ENCODE measurements around the gene COMP. TPM values are rescaled to one million over a fixed set of nuclear protein-coding genes. Genes with fewer than 3 reads are reported as not detected.

COMP gene
- polyA plus RNA-seq, 6 donors from 2014 or later: 0.36 TPM; not detected in 5

- Mint-ChIP-seq H3K27ac (no peak overlapping the region), H3K27me3 (peaks cover 12 to 21% (median 21%) of the 10 kb centered on the region in 3 donors), H3K4me1 (no peaks in the 10 kb centered on the region), H3K4me3 (no peak overlapping the region), H3K36me3 (no peaks in the 10 kb centered on the region), H3K9me3 (peaks cover 0 to 1% (median 0%) of the 10 kb centered on the region in 7 donors)
- DNase-seq (no peak), ATAC-seq (ENCODE audit: low read depth in 2 of 2) (no peak)
Observed at GRCh38 chr19:18799389-18799970, 8.4 kb upstream of the COMP start.

GRCh38 chr19:18798384-18799352, 7.6 kb upstream of the COMP start:
- no peak for ATAC-seq (ENCODE audit: low read depth in 2 of 2)
- peaks cover 0 to 1% (median 0%) of the 10 kb centered on the region in 7 donors for H3K9me3 Mint-ChIP-seq
- peaks cover 12 to 25% (median 22%) of the 10 kb centered on the region in 3 donors for H3K27me3 Mint-ChIP-seq
- H3K27ac Mint-ChIP-seq: no peak overlapping the region
- H3K4me1 Mint-ChIP-seq: no peaks in the 10 kb centered on the region
- no peak overlapping the region for H3K4me3 Mint-ChIP-seq
- H3K36me3 Mint-ChIP-seq: no peaks in the 10 kb centered on the region
- DNase-seq: no peak

- no peak overlapping the region for H3K4me3 Mint-ChIP-seq
- DNase-seq: no peak
- ATAC-seq (ENCODE audit: low read depth in 2 of 2): no peak
- H3K9me3 Mint-ChIP-seq: peaks cover 0 to 8% (median 0%) of the 10 kb centered on the region in 7 donors
- no peaks in the 10 kb centered on the region for H3K36me3 Mint-ChIP-seq
- H3K4me1 Mint-ChIP-seq: no peaks in the 10 kb centered on the region
- H3K27me3 Mint-ChIP-seq: peaks cover 23 to 30% (median 29%) of the 10 kb centered on the region in 3 donors
- H3K27ac Mint-ChIP-seq: peak overlapping the region in 1 of 6 donors; percentile 76
Observed at GRCh38 chr19:18796239-18796638, 5.1 kb upstream of the COMP start.

GRCh38 chr19:18795540-18795939, 4.4 kb upstream of the COMP start:
- Mint-ChIP-seq H3K4me3 (no peak overlapping the region), H3K4me1 (peaks cover 5 to 6% (median 5%) of the 10 kb centered on the region in 3 donors), H3K36me3 (peaks cover 0 to 2% of the 10 kb centered on the region in 2 donors), H3K9me3 (peaks cover 0 to 8% (median 0%) of the 10 kb centered on the region in 7 donors), H3K27me3 (peaks cover 24 to 37% (median 32%) of the 10 kb centered on the region in 3 donors), H3K27ac (no peak overlapping the region)
- no peak for DNase-seq
- ATAC-seq (ENCODE audit: low read depth in 2 of 2): peak; percentile 23

- Mint-ChIP-seq H3K4me1 (peaks cover 11 to 15% (median 13%) of the 10 kb centered on the region in 3 donors), H3K27me3 (peaks cover 30 to 46% (median 41%) of the 10 kb centered on the region in 3 donors), H3K9me3 (peaks cover 0 to 8% (median 0%) of the 10 kb centered on the region in 7 donors), H3K27ac (no peak overlapping the region), H3K36me3 (peaks cover 0 to 9% of the 10 kb centered on the region in 2 donors), H3K4me3 (no peak overlapping the region)
- ATAC-seq (ENCODE audit: low read depth in 2 of 2) (no peak), DNase-seq (no peak)
Observed at GRCh38 chr19:18794692-18795091, 3.6 kb upstream of the COMP start.

GRCh38 chr19:18794029-18794313, 2.9 kb upstream of the COMP start:
- H3K4me1 Mint-ChIP-seq: peaks cover 18 to 22% (median 20%) of the 10 kb centered on the region in 3 donors
- ATAC-seq (ENCODE audit: low read depth in 2 of 2) (no peak), DNase-seq (no peak)
- H3K4me3 Mint-ChIP-seq: no peak overlapping the region
- H3K27ac Mint-ChIP-seq: no peak overlapping the region
- peaks cover 0 to 8% (median 0%) of the 10 kb centered on the region in 7 donors for H3K9me3 Mint-ChIP-seq
- peaks cover 0 to 9% of the 10 kb centered on the region in 2 donors for H3K36me3 Mint-ChIP-seq
- H3K27me3 Mint-ChIP-seq: peaks cover 34 to 53% (median 48%) of the 10 kb centered on the region in 3 donors

GRCh38 chr19:18793144-18794028, 2.3 kb upstream of the COMP start:
- Mint-ChIP-seq H3K36me3 (peaks cover 0 to 9% of the 10 kb centered on the region in 2 donors), H3K27ac (peak overlapping the region in 2 of 6 donors; percentile 35 to 49), H3K4me1 (peaks cover 21 to 27% (median 24%) of the 10 kb centered on the region in 3 donors), H3K4me3 (peak overlapping the region in 1 of 8 donors; percentile 18), H3K9me3 (peaks cover 0 to 8% (median 0%) of the 10 kb centered on the region in 7 donors), H3K27me3 (peaks cover 34 to 58% (median 54%) of the 10 kb centered on the region in 3 donors)
- DNase-seq (no peak), ATAC-seq (ENCODE audit: low read depth in 2 of 2) (no peak)

- Mint-ChIP-seq H3K9me3 (peaks cover 0 to 8% (median 0%) of the 10 kb centered on the region in 7 donors), H3K27me3 (peaks cover 36 to 64% (median 58%) of the 10 kb centered on the region in 3 donors), H3K4me1 (peaks cover 25 to 32% (median 25%) of the 10 kb centered on the region in 3 donors), H3K36me3 (peaks cover 0 to 9% of the 10 kb centered on the region in 2 donors), H3K4me3 (peak overlapping the region in 1 of 8 donors; percentile 64), H3K27ac (peak overlapping the region in 1 of 6 donors; percentile 49)
- DNase-seq (no peak), ATAC-seq (ENCODE audit: low read depth in 2 of 2) (no peak)
Observed at GRCh38 chr19:18792661-18793060, 1.6 kb upstream of the COMP start.

GRCh38 chr19:18791315-18791678, 192 bp upstream of the COMP start:
- Mint-ChIP-seq H3K36me3 (peaks cover 0 to 9% of the 10 kb centered on the region in 2 donors), H3K27ac (peak overlapping the region in 1 of 6 donors; percentile 47), H3K9me3 (peaks cover 0 to 8% (median 0%) of the 10 kb centered on the region in 7 donors), H3K4me1 (peaks cover 31 to 40% (median 35%) of the 10 kb centered on the region in 3 donors), H3K27me3 (peaks cover 37 to 68% (median 60%) of the 10 kb centered on the region in 3 donors), H3K4me3 (peak overlapping the region in 5 of 8 donors; percentile 34 to 95 (median 66))
- ATAC-seq (ENCODE audit: low read depth in 2 of 2): no peak
- no peak for DNase-seq

- Mint-ChIP-seq H3K4me3 (peak overlapping the region; percentile 84 to 95 (median 94)), H3K27ac (peak overlapping the region in 4 of 6 donors; percentile 79 to 91 (median 82)), H3K9me3 (peaks cover 0 to 8% (median 0%) of the 10 kb centered on the region in 7 donors), H3K36me3 (peaks cover 0 to 9% of the 10 kb centered on the region in 2 donors), H3K27me3 (peaks cover 37 to 81% (median 73%) of the 10 kb centered on the region in 3 donors), H3K4me1 (peaks cover 41 to 52% (median 45%) of the 10 kb centered on the region in 3 donors)
- DNase-seq: peak; percentile 38
- ATAC-seq (ENCODE audit: low read depth in 2 of 2): peak; percentile 53 to 66
Observed at GRCh38 chr19:18789883-18790565, 1.1 kb downstream of the COMP start.

GRCh38 chr19:18789422-18789869, 1.7 kb downstream of the COMP start:
- Mint-ChIP-seq H3K27ac (peak overlapping the region in 2 of 6 donors; percentile 64 to 79), H3K4me3 (peak overlapping the region; percentile 80 to 95 (median 91)), H3K27me3 (peaks cover 37 to 87% (median 79%) of the 10 kb centered on the region in 3 donors), H3K9me3 (peaks cover 0 to 8% (median 0%) of the 10 kb centered on the region in 7 donors), H3K4me1 (peaks cover 44 to 56% (median 50%) of the 10 kb centered on the region in 3 donors), H3K36me3 (peaks cover 0 to 9% of the 10 kb centered on the region in 2 donors)
- DNase-seq (no peak), ATAC-seq (ENCODE audit: low read depth in 2 of 2) (no peak)

All from naive B cell (primary cell).